ENCODE data around the gene FAM149A.

DNA sequence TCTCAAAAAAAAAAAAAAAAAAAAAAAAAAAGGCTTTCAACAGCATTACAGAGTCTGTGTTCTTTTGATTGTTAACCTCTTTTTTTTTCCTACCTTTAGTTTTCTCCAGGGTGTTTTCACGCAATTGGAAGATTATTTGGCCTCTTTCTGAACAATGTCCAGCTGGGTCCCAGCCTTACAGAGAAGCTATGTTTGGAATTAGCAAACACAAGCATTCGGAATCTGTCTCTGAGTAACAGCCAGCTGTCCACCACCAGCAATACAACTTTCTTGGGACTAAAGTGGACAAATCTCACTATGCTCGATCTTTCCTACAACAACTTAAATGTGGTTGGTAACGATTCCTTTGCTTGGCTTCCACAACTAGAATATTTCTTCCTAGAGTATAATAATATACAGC lies 22.3 kb upstream of the FAM149A start:
- TF ChIP-seq CTCF (IDR thresholded peaks at IDR 0.05) (no peak), POLR2A (IDR thresholded peaks at IDR 0.05) (no peak)

Measured in thyroid gland (tissue), 4 donors.